Omental fat pad (tissue), 4 donors: ENCODE data around the gene TRIM56. TPM values are rescaled to one million over a fixed set of nuclear protein-coding genes. Genes with fewer than 3 reads are reported as not detected.
"Not testable (repeated sequence)": the region's sequence is repeated elsewhere in the genome, so short reads cannot be mapped to it uniquely, and the experiment has no call there.

Experiments used
- ATAC-seq: fragments of 150-250 bp; one replicate; pipeline ENCODE4 v1.9.1; 2016; ENCODE audit warnings: mild to moderate bottlenecking, moderate library complexity; ENCODE audit not compliant: low FRiP score
- DNase-seq: peaks from one replicate; pipeline ENCODE4 v3.0.0-alpha.2; 2019; ENCODE audit warnings: low spot score
- CTCF ChIP-seq, 3 donors: fragments of 450-650 bp; IDR thresholded peaks; one replicate each; pipeline ENCODE4 v1.5.1; 2016 to 2017; ENCODE audit warnings: antibody characterized with exemption in 3 of 3, mild to moderate bottlenecking in 3 of 3, moderate library complexity in 2 of 3
- total RNA-seq, 4 donors: library from RNA; depleted of rRNA; stranded (reverse); fragments of >200 nt; gene quantifications; one replicate each; pipeline ENCODE4 v1.1.0, GENCODE V29; 2016

TRIM56 gene
- total RNA-seq, 4 donors from 2014 or later, result 14.1 to 41.1 (median 20.9) TPM

GRCh38 chr7:101081432-101081831, 3.8 kb upstream of the TRIM56 start:
- no peak for TF ChIP-seq CTCF (IDR thresholded peaks at IDR 0.05)
- ATAC-seq (no peak), DNase-seq (no peak)

GRCh38 chr7:101084865-101085161, 468 bp upstream of the TRIM56 start:
- no peak for ATAC-seq
- no peak for DNase-seq
- no peak for TF ChIP-seq CTCF (IDR thresholded peaks at IDR 0.05)

GRCh38 chr7:101087334-101088068, 2.2 kb downstream of the TRIM56 start:
- no peak for TF ChIP-seq CTCF (IDR thresholded peaks at IDR 0.05)
- ATAC-seq, result no peak
- no peak for DNase-seq

- DNase-seq (no peak), ATAC-seq (no peak)
- TF ChIP-seq CTCF (IDR thresholded peaks at IDR 0.05), result no peak
Measured at GRCh38 chr7:101088069-101088425, 2.8 kb downstream of the TRIM56 start.

GRCh38 chr7:101088858-101089529, 3.7 kb downstream of the TRIM56 start:
- ATAC-seq, result no peak
- TF ChIP-seq CTCF (IDR thresholded peaks at IDR 0.05), result no peak
- no peak for DNase-seq

GRCh38 chr7:101089876-101090275, 4.6 kb downstream of the TRIM56 start:
- DNase-seq (no peak), ATAC-seq (no peak)
- no peak for TF ChIP-seq CTCF (IDR thresholded peaks at IDR 0.05)

- ATAC-seq, DNase-seq: not testable (repeated sequence)
Measured at GRCh38 chr7:101092266-101092905, 7.1 kb downstream of the TRIM56 start.
